ENCODE measurements around the gene DNAJC11.
"Not testable (repeated sequence)": the region's sequence is repeated elsewhere in the genome, so short reads cannot be mapped to it uniquely, and the experiment has no call there.

The DNAJC11 gene

GRCh38 chr1:6660415-6661049 lies 41.1 kb downstream of the DNAJC11 start:
- DNase-seq (ENCODE audit: low read depth in 1 of 2, low spot score in 1 of 2), result no peak
- in situ Hi-C loops (cut with HindIII; ENCODE audit: low pct_unique_long_range_greater_than_20kb, low sequenced_read_pairs), result no loop called here
- no peak for TF ChIP-seq JUND (IDR thresholded peaks at IDR 0.05; ENCODE audit: low read depth)

DNA sequence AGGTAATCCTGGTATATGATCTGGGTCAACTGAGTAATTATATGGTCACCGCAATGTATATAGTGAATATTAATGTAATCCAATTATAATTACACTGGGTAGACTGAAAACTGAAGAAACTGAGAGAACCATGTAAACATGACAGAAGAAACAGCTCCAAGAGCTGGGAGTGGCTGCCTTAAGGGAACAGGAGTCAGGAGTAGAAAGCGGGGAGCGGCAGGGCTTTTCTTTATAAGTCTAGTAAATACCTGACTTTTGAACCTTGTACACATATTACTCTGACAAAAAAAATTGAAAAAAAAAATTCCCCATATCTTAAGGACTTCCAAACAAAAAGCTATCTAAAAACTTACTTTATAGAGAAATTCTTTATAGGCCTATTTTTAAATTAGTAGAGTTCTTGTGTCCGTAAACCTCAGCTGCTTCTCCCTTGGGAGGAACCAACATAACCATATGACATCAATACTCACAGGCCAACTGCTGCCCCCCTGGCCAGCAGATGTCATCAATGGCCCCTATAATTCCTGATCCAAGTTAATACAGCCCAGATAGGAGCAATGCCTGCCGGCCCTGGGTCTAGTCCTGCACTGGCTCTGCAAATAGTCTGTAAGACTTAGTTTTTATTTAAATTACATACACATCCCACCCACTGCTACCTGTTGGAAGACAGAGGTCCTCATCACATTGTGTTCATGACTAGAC lies 43.1 kb downstream of the DNAJC11 start:
- no peak for TF ChIP-seq JUND (IDR thresholded peaks at IDR 0.05; ENCODE audit: low read depth)
- no peak for DNase-seq (ENCODE audit: low read depth in 1 of 2, low spot score in 1 of 2)
- in situ Hi-C loops (cut with HindIII; ENCODE audit: low pct_unique_long_range_greater_than_20kb, low sequenced_read_pairs), result no loop called here

DNA sequence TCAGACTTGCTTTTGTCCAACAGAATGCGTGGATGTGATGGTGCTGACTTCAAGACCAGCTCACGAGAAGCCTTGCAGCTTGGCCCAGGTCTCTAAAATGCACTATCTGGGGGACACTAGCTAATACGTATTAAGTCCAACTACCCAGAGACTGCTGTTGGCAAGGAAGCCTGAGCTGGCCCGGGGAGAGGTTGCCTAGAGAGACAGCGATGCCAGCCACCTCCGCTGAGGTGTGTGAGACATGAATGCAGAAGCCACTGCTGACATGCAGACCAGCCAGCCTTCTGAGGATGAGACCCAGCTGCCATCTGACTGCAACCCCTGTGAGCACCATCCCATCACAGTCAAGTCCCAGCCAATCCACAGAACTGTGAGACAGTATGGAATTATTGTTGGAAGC lies 44.5 kb downstream of the DNAJC11 start:
- TF ChIP-seq JUND (IDR thresholded peaks at IDR 0.05; ENCODE audit: low read depth), result no peak
- no peak for DNase-seq (ENCODE audit: low read depth in 1 of 2, low spot score in 1 of 2)
- in situ Hi-C loops (cut with HindIII; ENCODE audit: low pct_unique_long_range_greater_than_20kb, low sequenced_read_pairs), result no loop called here

DNA sequence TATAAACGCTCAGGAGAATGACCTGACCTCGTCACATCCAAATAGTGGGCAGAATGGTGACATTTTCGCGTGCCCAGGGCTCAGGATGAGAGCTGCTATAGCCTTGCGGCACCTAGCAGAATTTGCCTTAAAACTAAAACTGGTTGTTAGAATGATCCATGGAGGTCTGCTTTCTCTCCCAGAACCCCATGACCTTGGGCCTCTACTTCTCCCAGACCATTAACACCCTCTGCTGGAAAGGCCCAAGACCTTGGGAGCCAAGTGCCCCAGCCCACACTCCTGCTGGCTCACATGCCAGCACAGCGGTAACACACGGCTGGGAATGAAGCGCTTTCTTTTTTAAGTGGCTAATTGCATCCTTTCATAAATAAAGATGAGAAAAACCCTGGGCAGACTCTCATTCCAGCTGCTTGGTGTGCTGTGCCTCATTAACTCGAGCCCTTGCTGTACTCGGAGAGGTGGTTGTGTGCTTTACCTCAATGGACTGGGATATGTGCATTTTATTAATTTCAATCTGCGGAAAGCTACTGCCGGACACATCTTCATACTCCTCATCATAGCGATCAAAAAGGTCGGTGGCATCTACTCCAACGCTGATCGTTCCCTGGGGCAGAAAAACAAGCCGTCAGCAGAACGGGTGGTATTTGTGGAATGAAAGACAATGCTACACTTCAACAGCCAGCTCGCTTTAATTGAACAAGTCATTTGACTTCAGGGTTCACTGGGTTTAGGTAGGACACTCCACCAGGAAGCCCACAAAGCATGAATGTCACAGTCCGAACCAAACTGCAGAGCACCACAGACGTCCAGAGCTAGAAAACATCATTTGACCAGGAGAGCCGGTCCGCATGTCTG lies 48.0 kb downstream of the DNAJC11 start:
- DNase-seq (ENCODE audit: low read depth in 1 of 2, low spot score in 1 of 2), result no peak
- in situ Hi-C loops (cut with HindIII; ENCODE audit: low pct_unique_long_range_greater_than_20kb, low sequenced_read_pairs), result no loop called here
- TF ChIP-seq JUND (IDR thresholded peaks at IDR 0.05; ENCODE audit: low read depth), result no peak

- DNase-seq (ENCODE audit: low read depth in 1 of 2, low spot score in 1 of 2), result no peak
- in situ Hi-C loops (cut with HindIII; ENCODE audit: low pct_unique_long_range_greater_than_20kb, low sequenced_read_pairs), result no loop called here
- no peak for TF ChIP-seq JUND (IDR thresholded peaks at IDR 0.05; ENCODE audit: low read depth)
Measured at GRCh38 chr1:6652986-6653385, 48.6 kb downstream of the DNAJC11 start.

GRCh38 chr1:6651909-6652308 lies 49.7 kb downstream of the DNAJC11 start:
- TF ChIP-seq JUND (IDR thresholded peaks at IDR 0.05; ENCODE audit: low read depth), result no peak
- DNase-seq (ENCODE audit: low read depth in 1 of 2, low spot score in 1 of 2), result no peak
- in situ Hi-C loops (cut with HindIII; ENCODE audit: low pct_unique_long_range_greater_than_20kb, low sequenced_read_pairs), result no loop called here

DNA sequence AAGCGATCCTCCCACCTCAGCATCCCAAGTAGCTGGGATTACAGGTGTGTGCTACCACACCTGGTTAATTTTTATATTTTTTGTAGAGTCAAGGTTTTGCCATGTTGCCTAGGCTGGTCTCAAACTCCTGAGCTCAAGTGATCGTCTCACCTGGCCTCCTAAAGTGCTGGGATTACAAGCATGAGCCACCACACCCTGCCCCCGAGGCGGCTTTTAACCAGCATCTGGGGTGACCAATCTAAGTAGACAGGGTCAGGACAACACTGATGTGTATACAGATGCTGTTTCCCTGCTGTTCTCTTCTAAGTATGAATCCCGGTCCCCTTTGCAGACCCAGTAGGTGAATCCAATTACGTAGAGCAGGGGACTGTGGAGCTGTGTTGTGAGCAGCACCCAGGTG lies 53.1 kb downstream of the DNAJC11 start:
- no peak for TF ChIP-seq JUND (IDR thresholded peaks at IDR 0.05; ENCODE audit: low read depth)
- in situ Hi-C loops (cut with HindIII; ENCODE audit: low pct_unique_long_range_greater_than_20kb, low sequenced_read_pairs), result no loop called here
- DNase-seq (ENCODE audit: low read depth in 1 of 2, low spot score in 1 of 2), result no peak

- peak; percentile 54 to 74 for DNase-seq (ENCODE audit: low read depth in 1 of 2, low spot score in 1 of 2)
- in situ Hi-C loops (cut with HindIII; ENCODE audit: low pct_unique_long_range_greater_than_20kb, low sequenced_read_pairs), result no loop called here
- TF ChIP-seq JUND (IDR thresholded peaks at IDR 0.05; ENCODE audit: low read depth), result no peak
Measured at GRCh38 chr1:6646499-6647148, 55.0 kb downstream of the DNAJC11 start.

DNA sequence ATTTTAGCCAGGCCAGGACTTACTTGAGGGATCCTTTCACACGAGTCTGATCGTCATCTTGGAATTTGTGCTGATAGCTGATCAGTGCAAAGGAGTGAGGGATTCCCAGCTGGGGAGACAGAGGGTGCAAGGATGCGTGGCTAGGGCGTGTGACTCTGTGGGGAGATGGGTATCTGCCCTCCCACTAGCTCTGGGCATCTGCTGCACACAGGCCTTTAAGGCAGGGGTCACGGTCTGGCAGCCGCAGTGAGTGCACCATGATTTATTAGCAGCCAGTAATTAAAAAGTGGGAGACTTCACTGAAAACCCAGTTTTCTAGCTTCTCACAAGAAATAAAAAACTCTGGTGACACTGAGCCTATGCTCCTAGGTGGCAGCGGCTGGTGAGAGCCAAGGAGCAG lies 56.6 kb downstream of the DNAJC11 start:
- TF ChIP-seq JUND (IDR thresholded peaks at IDR 0.05; ENCODE audit: low read depth), result no peak
- in situ Hi-C loops (cut with HindIII; ENCODE audit: low pct_unique_long_range_greater_than_20kb, low sequenced_read_pairs), result no loop called here

DNA sequence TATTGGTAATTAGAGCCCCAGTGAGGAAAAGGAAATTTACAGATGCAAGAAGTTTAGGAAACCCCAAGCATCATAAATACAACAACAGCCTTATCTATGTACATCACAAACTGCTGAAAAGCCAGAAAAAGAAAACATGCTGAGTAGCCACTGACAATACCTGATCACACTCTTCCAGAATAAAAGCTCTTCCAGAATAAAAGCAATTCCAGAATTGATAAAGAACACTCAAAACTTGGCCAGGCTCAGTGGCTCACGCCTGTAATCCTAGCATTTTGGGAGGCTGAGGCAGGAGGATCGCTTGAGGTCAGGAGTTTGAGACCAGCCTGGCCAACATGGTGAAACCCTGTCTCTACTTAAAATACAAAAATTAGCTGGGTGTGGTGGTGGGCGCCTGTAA lies 60.7 kb downstream of the DNAJC11 start:
- DNase-seq (ENCODE audit: low read depth in 1 of 2, low spot score in 1 of 2); in situ Hi-C loops (cut with HindIII; ENCODE audit: low pct_unique_long_range_greater_than_20kb, low sequenced_read_pairs): not testable (repeated sequence)

More for the DNA sequence above, 56.6 kb downstream of the DNAJC11 start:
- no peak for DNase-seq (ENCODE audit: low read depth in 1 of 2, low spot score in 1 of 2)

- DNase-seq (ENCODE audit: low read depth in 1 of 2, low spot score in 1 of 2), result no peak
- TF ChIP-seq JUND (IDR thresholded peaks at IDR 0.05; ENCODE audit: low read depth), result no peak
- in situ Hi-C loops (cut with HindIII; ENCODE audit: low pct_unique_long_range_greater_than_20kb, low sequenced_read_pairs), result no loop called here
Measured at GRCh38 chr1:6638226-6638625, 63.4 kb downstream of the DNAJC11 start.

DNA sequence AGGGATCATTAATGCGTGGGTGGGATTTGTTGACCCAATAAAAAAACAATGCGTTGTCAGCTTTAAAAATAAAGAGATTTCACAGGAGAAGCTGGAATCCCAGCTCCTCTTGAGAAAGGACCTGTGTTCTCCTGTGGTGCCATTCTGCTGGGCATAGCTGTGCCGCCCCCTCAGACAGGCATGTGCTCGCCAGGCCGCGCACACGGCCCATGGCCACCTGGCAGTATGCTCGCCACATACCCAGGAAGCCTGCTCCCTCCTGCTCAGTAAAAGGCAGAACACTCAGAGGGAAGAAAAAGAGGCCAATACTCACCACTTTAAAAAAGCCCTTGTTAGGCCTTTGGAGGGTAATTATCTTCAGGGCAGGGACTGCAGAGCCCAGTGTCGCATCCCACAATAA lies 63.8 kb downstream of the DNAJC11 start:
- TF ChIP-seq JUND (IDR thresholded peaks at IDR 0.05; ENCODE audit: low read depth), result no peak
- in situ Hi-C loops (cut with HindIII; ENCODE audit: low pct_unique_long_range_greater_than_20kb, low sequenced_read_pairs), result no loop called here

DNA sequence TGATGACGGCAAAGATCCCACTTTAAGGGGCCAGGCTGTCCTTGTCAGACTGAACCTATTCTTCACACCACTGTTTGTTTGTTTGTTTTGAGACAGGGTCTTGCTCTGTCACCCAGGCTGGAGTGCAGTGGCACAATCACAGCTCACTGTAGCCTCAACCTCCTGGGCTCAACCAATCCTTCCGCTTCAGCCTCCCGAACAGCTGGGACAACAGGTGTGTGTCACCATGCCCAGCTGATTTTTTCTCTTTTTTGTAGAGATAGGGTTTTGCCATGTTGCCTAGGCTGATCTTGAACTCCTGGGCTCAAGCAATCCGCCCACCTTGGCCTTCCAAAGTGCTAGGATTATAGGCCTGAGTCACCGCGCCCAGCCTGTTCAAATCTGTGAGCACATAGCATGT lies 64.8 kb downstream of the DNAJC11 start:
- DNase-seq (ENCODE audit: low read depth in 1 of 2, low spot score in 1 of 2); in situ Hi-C loops (cut with HindIII; ENCODE audit: low pct_unique_long_range_greater_than_20kb, low sequenced_read_pairs): not testable (repeated sequence)

More for the DNA sequence above, 63.8 kb downstream of the DNAJC11 start:
- DNase-seq (ENCODE audit: low read depth in 1 of 2, low spot score in 1 of 2), result no peak
